Osteoblast (primary cell): Measurements from ENCODE around the gene TBC1D9B. TPM values are rescaled to one million over a fixed set of nuclear protein-coding genes. Genes with fewer than 3 reads are reported as not detected.
A peak's percentile ranks its signal among the peaks of the same experiment; 100 is the strongest.
"Not testable (repeated sequence)": the region's sequence is repeated elsewhere in the genome, so short reads cannot be mapped to it uniquely, and the experiment has no call there.

Experiments
- DNase-seq: peaks from one replicate; pipeline ENCODE4 v3.0.0; 2011; ENCODE audit warnings: low spot score, mixed read lengths; ENCODE audit not compliant: insufficient read length; ENCODE audit errors: missing footprints
- H2AFZ ChIP-seq: 2 replicates; pipeline ENCODE4 v1.6.0; 2011; ENCODE audit warnings: mild to moderate bottlenecking, low read length
- H3K27ac ChIP-seq: 2 replicates; pipeline ENCODE4 v1.5.1; 2011; ENCODE audit warnings: mild to moderate bottlenecking, low read depth, low read length, moderate library complexity
- H3K27me3 ChIP-seq: 2 replicates; pipeline ENCODE4 v1.6.0; 2012; ENCODE audit warnings: mild to moderate bottlenecking, control low read depth, inconsistent platforms, low read length, moderate library complexity; ENCODE audit not compliant: insufficient read depth
- H3K36me3 ChIP-seq: 2 replicates; pipeline ENCODE4 v1.5.1; 2011; ENCODE audit warnings: mild to moderate bottlenecking, low read length, control low read depth, moderate library complexity; ENCODE audit not compliant: insufficient read depth
- H3K4me1 ChIP-seq: 2 replicates; pipeline ENCODE4 v1.5.1; 2011; ENCODE audit warnings: mild to moderate bottlenecking, low read length, control low read depth, moderate library complexity; ENCODE audit not compliant: insufficient read depth
- H3K4me2 ChIP-seq: 2 replicates; pipeline ENCODE4 v1.6.0; 2011; ENCODE audit warnings: mild to moderate bottlenecking, low read length; ENCODE audit not compliant: insufficient read depth
- H3K4me3 ChIP-seq: fragments of 200-600 bp; sonication (generic); 3 replicates; pipeline ENCODE4 v1.5.1; 2012; ENCODE audit warnings: mild to moderate bottlenecking, low read length, inconsistent platforms; ENCODE audit not compliant: insufficient read depth
- H3K79me2 ChIP-seq: 2 replicates; pipeline ENCODE4 v1.6.0; 2012; ENCODE audit warnings: mild to moderate bottlenecking, low read length, control low read depth, inconsistent platforms; ENCODE audit not compliant: insufficient read depth
- H3K9me3 ChIP-seq: 2 replicates; pipeline ENCODE4 v1.5.1; 2011; ENCODE audit warnings: low read depth, low read length, control low read depth
- H4K20me1 ChIP-seq: 2 replicates; pipeline ENCODE4 v1.6.0; 2012; ENCODE audit warnings: mild to moderate bottlenecking, low read length, control low read depth; ENCODE audit not compliant: insufficient read depth
- CTCF ChIP-seq: IDR thresholded peaks from 2 replicates; pipeline ENCODE4 v1.5.1; 2011; ENCODE audit warnings: mild to moderate bottlenecking, low read depth, low read length, moderate library complexity; ENCODE audit errors: extremely low read depth
- total RNA-seq: library from RNA; depleted of rRNA; stranded (reverse); fragments of >200 nt; gene quantifications from 2 replicates; pipeline ENCODE4 v1.2.3, GENCODE V29; 2012

TBC1D9B gene
- total RNA-seq, 1 donor = 89.4 TPM

- peak overlapping the region; percentile 3 for H3K27ac ChIP-seq
- no peak overlapping the region for H3K4me3 ChIP-seq
- H3K4me1 ChIP-seq = no peaks in the 10 kb centered on the region
- peak; percentile 43 for DNase-seq
- no peaks in the 10 kb centered on the region for H3K9me3 ChIP-seq
- no peak overlapping the region for H2AFZ ChIP-seq
- H3K27me3 ChIP-seq = no peaks in the 10 kb centered on the region
- no peak for TF ChIP-seq CTCF
- H3K36me3 ChIP-seq = peaks cover 47% of the 10 kb centered on the region
- H4K20me1 ChIP-seq = peaks cover 23% of the 10 kb centered on the region
- H3K79me2 ChIP-seq = peaks cover 4% of the 10 kb centered on the region
- H3K4me2 ChIP-seq = no peak overlapping the region
Observed at GRCh38 chr5:179837076-179838011, 70.4 kb downstream of the TBC1D9B start.

GRCh38 chr5:179836225-179837019 is 71.3 kb downstream of the TBC1D9B start:
- no peaks in the 10 kb centered on the region for H3K4me1 ChIP-seq
- H3K4me3 ChIP-seq = no peak overlapping the region
- H3K27ac ChIP-seq = peak overlapping the region; percentile 3
- peaks cover 26% of the 10 kb centered on the region for H4K20me1 ChIP-seq
- peaks cover 9% of the 10 kb centered on the region for H3K79me2 ChIP-seq
- no peak for TF ChIP-seq CTCF
- H3K27me3 ChIP-seq = no peaks in the 10 kb centered on the region
- H2AFZ ChIP-seq = no peak overlapping the region
- H3K9me3 ChIP-seq = no peaks in the 10 kb centered on the region
- DNase-seq = peak; percentile 89
- H3K36me3 ChIP-seq = peaks cover 56% of the 10 kb centered on the region
- no peak overlapping the region for H3K4me2 ChIP-seq

- peaks cover 72% of the 10 kb centered on the region for H3K36me3 ChIP-seq
- not testable (repeated sequence) for H2AFZ ChIP-seq, H3K4me1 ChIP-seq, H3K4me2 ChIP-seq, H3K27ac ChIP-seq, DNase-seq, H3K9me3 ChIP-seq, H3K4me3 ChIP-seq, H3K27me3 ChIP-seq
- peaks cover 19% of the 10 kb centered on the region for H3K79me2 ChIP-seq
- H4K20me1 ChIP-seq = peaks cover 36% of the 10 kb centered on the region
Observed at GRCh38 chr5:179834871-179835270, 72.8 kb downstream of the TBC1D9B start.

GRCh38 chr5:179834120-179834519 is 73.6 kb downstream of the TBC1D9B start:
- TF ChIP-seq CTCF = no peak
- no peaks in the 10 kb centered on the region for H3K27me3 ChIP-seq
- peaks cover 79% of the 10 kb centered on the region for H3K36me3 ChIP-seq
- H3K4me2 ChIP-seq = no peak overlapping the region
- H3K27ac ChIP-seq = no peak overlapping the region
- peaks cover 43% of the 10 kb centered on the region for H4K20me1 ChIP-seq
- H3K9me3 ChIP-seq = no peaks in the 10 kb centered on the region
- no peak overlapping the region for H2AFZ ChIP-seq
- H3K4me1 ChIP-seq = no peaks in the 10 kb centered on the region
- H3K4me3 ChIP-seq = no peak overlapping the region
- DNase-seq = peak; percentile 27
- peaks cover 24% of the 10 kb centered on the region for H3K79me2 ChIP-seq
